Endothelial cell (in vitro differentiated cells): Measurements from ENCODE around the gene FAAP100. TPM values are rescaled to one million over a fixed set of nuclear protein-coding genes. Genes with fewer than 3 reads are reported as not detected.

Source experiments
- DNase-seq: peaks from one replicate; pipeline ENCODE4 v3.0.0; 2021; ENCODE audit warnings: low spot score
- H3K27ac Mint-ChIP-seq: one replicate; pipeline ENCODE4 v1.8.0; 2021; ENCODE audit warnings: mixed read lengths, inconsistent platforms; ENCODE audit not compliant: unreplicated experiment
- H3K27me3 Mint-ChIP-seq: one replicate; pipeline ENCODE4 v1.8.0; 2021; ENCODE audit warnings: mild to moderate bottlenecking, moderate library complexity, mixed read lengths, inconsistent platforms; ENCODE audit not compliant: unreplicated experiment
- H3K36me3 Mint-ChIP-seq: one replicate; pipeline ENCODE4 v1.8.0; 2021; ENCODE audit warnings: mild to moderate bottlenecking, low read depth, mixed read lengths, inconsistent platforms; ENCODE audit not compliant: unreplicated experiment
- H3K4me1 Mint-ChIP-seq: one replicate; pipeline ENCODE4 v1.8.0; 2021; ENCODE audit warnings: mild to moderate bottlenecking, mixed read lengths, inconsistent platforms; ENCODE audit not compliant: unreplicated experiment
- H3K4me3 Mint-ChIP-seq: one replicate; pipeline ENCODE4 v1.8.0; 2021; ENCODE audit warnings: mild to moderate bottlenecking, mixed read lengths, inconsistent platforms; ENCODE audit not compliant: unreplicated experiment
- H3K9me3 Mint-ChIP-seq: one replicate; pipeline ENCODE4 v1.8.0; 2021; ENCODE audit warnings: mixed read lengths, inconsistent platforms; ENCODE audit not compliant: unreplicated experiment
- CTCF ChIP-seq: fragments of 200-600 bp; sonication (generic); IDR thresholded peaks from one replicate; pipeline ENCODE4 v1.5.0; 2021; ENCODE audit warnings: antibody characterized with exemption; ENCODE audit not compliant: unreplicated experiment
- total RNA-seq: library from RNA; stranded (reverse); fragmentation: NEBNext Ultra II Directional; extraction: Animal tissue kit (Norgen Biotek cat#: 25700); gene quantifications from one replicate; pipeline ENCODE4 v1.2.1, GENCODE V29; 2021; ENCODE audit not compliant: unreplicated experiment

Gene FAAP100
- total RNA-seq, 1 donor from 2014 or later, result 40.6 TPM

- no peak for DNase-seq
- TF ChIP-seq CTCF, result no peak
- peaks cover 21% of the 10 kb centered on the region for H3K4me1 Mint-ChIP-seq
- no peak overlapping the region for H3K27ac Mint-ChIP-seq
- H3K4me3 Mint-ChIP-seq, result peak overlapping the region; percentile 91
- peaks cover 5% of the 10 kb centered on the region for H3K27me3 Mint-ChIP-seq
- H3K36me3 Mint-ChIP-seq, result peaks cover 9% of the 10 kb centered on the region
- no peaks in the 10 kb centered on the region for H3K9me3 Mint-ChIP-seq
Measured at GRCh38 chr17:81550830-81551457, 1.2 kb downstream of the FAAP100 start.

GRCh38 chr17:81550285-81550684 is 1.9 kb downstream of the FAAP100 start:
- H3K4me1 Mint-ChIP-seq, result peaks cover 21% of the 10 kb centered on the region
- H3K4me3 Mint-ChIP-seq, result peak overlapping the region; percentile 69
- no peak for DNase-seq
- peaks cover 9% of the 10 kb centered on the region for H3K36me3 Mint-ChIP-seq
- no peak overlapping the region for H3K27ac Mint-ChIP-seq
- H3K27me3 Mint-ChIP-seq, result peaks cover 5% of the 10 kb centered on the region
- no peaks in the 10 kb centered on the region for H3K9me3 Mint-ChIP-seq
- no peak for TF ChIP-seq CTCF

- no peaks in the 10 kb centered on the region for H3K9me3 Mint-ChIP-seq
- H3K4me3 Mint-ChIP-seq, result peak overlapping the region; percentile 60
- DNase-seq, result no peak
- H3K36me3 Mint-ChIP-seq, result peaks cover 9% of the 10 kb centered on the region
- H3K27me3 Mint-ChIP-seq, result peaks cover 5% of the 10 kb centered on the region
- no peak overlapping the region for H3K27ac Mint-ChIP-seq
- no peak for TF ChIP-seq CTCF
- peaks cover 21% of the 10 kb centered on the region for H3K4me1 Mint-ChIP-seq
Measured at GRCh38 chr17:81549826-81550225, 2.3 kb downstream of the FAAP100 start.

- Mint-ChIP-seq H3K36me3 (peaks cover 9% of the 10 kb centered on the region), H3K9me3 (no peaks in the 10 kb centered on the region), H3K27ac (no peak overlapping the region), H3K4me3 (peak overlapping the region; percentile 60), H3K4me1 (peaks cover 21% of the 10 kb centered on the region), H3K27me3 (peaks cover 5% of the 10 kb centered on the region)
- TF ChIP-seq CTCF, result no peak
- no peak for DNase-seq
Measured at GRCh38 chr17:81549031-81549557, 3.1 kb downstream of the FAAP100 start.

GRCh38 chr17:81547614-81547982 is 4.6 kb downstream of the FAAP100 start:
- Mint-ChIP-seq H3K36me3 (peaks cover 9% of the 10 kb centered on the region), H3K27ac (no peak overlapping the region), H3K4me3 (no peak overlapping the region), H3K27me3 (peaks cover 5% of the 10 kb centered on the region), H3K4me1 (peaks cover 8% of the 10 kb centered on the region), H3K9me3 (no peaks in the 10 kb centered on the region)
- no peak for TF ChIP-seq CTCF
- DNase-seq, result no peak
